OCI-LY7 (cell line): ENCODE data around the gene LRRC26. TPM values are rescaled to one million over a fixed set of nuclear protein-coding genes. Genes with fewer than 3 reads are reported as not detected.

Source experiments
- BruUV-seq: library from RNA; stranded (reverse); fragments of 400-500 nt; replicated peaks from 2 replicates; lab custom pipeline; 2021; lab: Mats Ljungman, UMichigan
- CTCF ChIA-PET: fragments of 300-600 bp; sonication (Branson Sonifier 250); formaldehyde crosslinking; loops from one replicate; lab custom pipeline; 2022; ENCODE audit warnings: antibody characterized with exemption; ENCODE audit not compliant: unreplicated experiment; lab: Charles Lee
- POLR2A ChIA-PET: fragments of 300-600 bp; sonication (Branson Sonifier 250); formaldehyde crosslinking; loops from one replicate; lab custom pipeline; 2022; ENCODE audit warnings: antibody characterized with exemption; lab: Charles Lee
- DNase-seq: peaks from one replicate; pipeline ENCODE4 v3.0.0-alpha.2; 2015; ENCODE audit warnings: low spot score
- H2AFZ ChIP-seq: fragments of 200-600 bp; sonication (generic), shearing (Covaris generic); 2 replicates; pipeline ENCODE4 v1.6.1; 2014; ENCODE audit warnings: mild to moderate bottlenecking, antibody characterized with exemption, low read length, moderate library complexity
- H3K27ac ChIP-seq: fragments of 200-600 bp; sonication (generic); 2 replicates; pipeline ENCODE4 v1.5.1; 2014; ENCODE audit warnings: mixed run types, low read depth, mild to moderate bottlenecking, moderate library complexity, low read length, inconsistent platforms; ENCODE audit not compliant: poor library complexity, severe bottlenecking
- H3K36me3 ChIP-seq: fragments of 200-600 bp; sonication (generic); 2 replicates; pipeline ENCODE4 v1.6.1; 2014; ENCODE audit warnings: mild to moderate bottlenecking, antibody characterized with exemption, low read length, moderate library complexity, mixed read lengths; ENCODE audit not compliant: insufficient read depth
- H3K4me1 ChIP-seq: fragments of 200-600 bp; sonication (generic); 2 replicates; pipeline ENCODE4 v1.5.1; 2014; ENCODE audit warnings: mild to moderate bottlenecking, low read length; ENCODE audit not compliant: insufficient read depth, poor library complexity, severe bottlenecking
- H3K4me2 ChIP-seq: fragments of 200-600 bp; sonication (generic); 2 replicates; pipeline ENCODE4 v1.6.1; 2014; ENCODE audit warnings: mild to moderate bottlenecking, low read length
- H3K4me3 ChIP-seq: fragments of 200-600 bp; sonication (generic); 2 replicates; pipeline ENCODE4 v1.5.1; 2014; ENCODE audit warnings: mild to moderate bottlenecking, low read depth, low read length; ENCODE audit not compliant: poor library complexity, severe bottlenecking
- H3K79me2 ChIP-seq: fragments of 200-600 bp; sonication (generic); 2 replicates; pipeline ENCODE4 v1.6.1; 2016; ENCODE audit warnings: low read depth, mild to moderate bottlenecking, low read length, moderate library complexity, mixed read lengths; ENCODE audit not compliant: insufficient read depth
- H3K9me2 ChIP-seq: fragments of 200-600 bp; sonication (generic); 2 replicates; pipeline ENCODE4 v1.6.1; 2016; ENCODE audit warnings: mild to moderate bottlenecking, low read length, mixed read lengths; ENCODE audit not compliant: insufficient read depth
- H3K9me3 ChIP-seq: fragments of 200-600 bp; sonication (generic); 2 replicates; pipeline ENCODE4 v1.6.1; 2014; ENCODE audit warnings: mild to moderate bottlenecking, mixed run types, low read length, mixed read lengths
- H4K20me1 ChIP-seq: fragments of 200-600 bp; sonication (generic); 2 replicates; pipeline ENCODE4 v1.6.1; 2014; ENCODE audit warnings: mild to moderate bottlenecking, antibody characterized with exemption, low read length, moderate library complexity, mixed read lengths; ENCODE audit not compliant: insufficient read depth
- CTCF ChIP-seq: fragments of 200-600 bp; sonication (generic); conservative IDR thresholded peaks from 2 replicates; pipeline ENCODE4 v1.5.1; 2014; ENCODE audit warnings: mild to moderate bottlenecking, antibody characterized with exemption, low read length, moderate library complexity, mixed read lengths
- EZH2phosphoT487 ChIP-seq: fragments of 200-600 bp; sonication (generic); IDR thresholded peaks from 2 replicates; pipeline ENCODE4 v1.6.1; 2018; ENCODE audit warnings: low read depth, borderline replicate concordance, mild to moderate bottlenecking, mixed run types, antibody characterized with exemption, low read length, moderate library complexity, mixed read lengths
- intact Hi-C: fragments of 100-400 bp; cut with micrococcal nuclease; formaldehyde crosslinking; loops from one replicate; pipeline ENCODE4 v1.10.0; 2022; ENCODE audit not compliant: unreplicated experiment
- total RNA-seq, 2 experiments: library from RNA; depleted of rRNA in 1 of 2; stranded (reverse); fragments of >200 nt in 1 of 2; shearing (Covaris generic) in 1 of 2; gene quantifications; 2 replicates each; pipeline ENCODE4 v1.2.3, GENCODE V29; 2014 to 2022

LRRC26 gene
- total RNA-seq, 2 experiments from 2014 or later: not detected

GRCh38 chr9:137149363-137149762 lies 20.5 kb downstream of the LRRC26 start:
- ChIA-PET POLR2A (interaction anchor here (0.6 to 3.7 kb wide), 5 partner anchors 10 to 119 kb away, joined by 3 to 52 read pairs (median 4); no protein-coding TSS in a partner anchor), CTCF (interaction anchor here (0.5 to 1.7 kb wide), 2 partner anchors 15 to 20 kb away, joined by 3 to 5 read pairs; no protein-coding TSS in a partner anchor)
- no peak for DNase-seq
- no peaks in the 10 kb centered on the region for H3K9me2 ChIP-seq
- H3K4me3 ChIP-seq: no peak overlapping the region
- intact Hi-C loops: no loop called here
- peak overlapping the region; percentile 48; the same call in 1 of the 2 replicates for H2AFZ ChIP-seq
- peaks cover 17% of the 10 kb centered on the region for H3K4me1 ChIP-seq
- no peaks in the 10 kb centered on the region for H4K20me1 ChIP-seq
- H3K79me2 ChIP-seq: no peaks in the 10 kb centered on the region
- H3K4me2 ChIP-seq: peak overlapping the region; percentile 54; the same call in 1 of the 2 replicates
- no peaks in the 10 kb centered on the region for H3K9me3 ChIP-seq
- no peaks in the 10 kb centered on the region for H3K36me3 ChIP-seq
- no TSS peak for BruUV-seq
- peak overlapping the region; percentile 42 for H3K27ac ChIP-seq
- TF ChIP-seq EZH2phosphoT487 (no peak), CTCF (no peak)

GRCh38 chr9:137148661-137149060 lies 21.2 kb downstream of the LRRC26 start:
- H3K36me3 ChIP-seq: no peaks in the 10 kb centered on the region
- no peaks in the 10 kb centered on the region for H3K9me2 ChIP-seq
- no peak overlapping the region for H3K27ac ChIP-seq
- H3K79me2 ChIP-seq: no peaks in the 10 kb centered on the region
- BruUV-seq: no TSS peak
- H3K4me3 ChIP-seq: no peak overlapping the region
- TF ChIP-seq CTCF (no peak), EZH2phosphoT487 (no peak)
- ChIA-PET CTCF (no interaction called here), POLR2A (interaction anchor here (1.2 to 1.3 kb wide), 2 partner anchors 9 to 56 kb away, joined by 3 read pairs; no protein-coding TSS in a partner anchor)
- no peaks in the 10 kb centered on the region for H3K9me3 ChIP-seq
- H2AFZ ChIP-seq: no peak overlapping the region
- peaks cover 17% of the 10 kb centered on the region for H3K4me1 ChIP-seq
- DNase-seq: no peak
- H3K4me2 ChIP-seq: no peak overlapping the region
- H4K20me1 ChIP-seq: no peaks in the 10 kb centered on the region
- intact Hi-C loops: no loop called here

DNA sequence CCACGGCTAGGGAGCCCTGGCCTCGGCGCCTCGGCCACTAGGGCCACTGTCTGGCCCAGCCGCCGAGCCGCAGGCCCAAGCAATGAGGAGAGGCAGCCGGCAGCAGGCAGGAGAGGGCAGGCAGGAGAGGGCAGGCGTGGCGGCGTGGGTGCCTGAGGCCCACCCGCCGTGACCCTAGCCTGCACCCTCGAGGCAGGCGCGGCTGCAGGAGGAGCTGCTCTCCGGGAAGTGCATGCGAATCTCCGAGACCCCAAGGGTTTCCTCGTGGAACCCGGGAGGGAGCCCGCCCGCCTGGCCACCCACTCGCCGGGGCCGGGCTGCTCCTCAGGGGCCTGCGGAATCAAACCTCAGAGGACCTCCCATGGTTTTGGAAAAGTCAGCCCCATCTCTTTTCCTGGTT lies 21.6 kb downstream of the LRRC26 start:
- intact Hi-C loops: no loop called here
- DNase-seq: no peak
- no peak overlapping the region for H2AFZ ChIP-seq
- TF ChIP-seq EZH2phosphoT487 (no peak), CTCF (no peak)
- no peak overlapping the region for H3K4me3 ChIP-seq
- no peaks in the 10 kb centered on the region for H3K79me2 ChIP-seq
- no peaks in the 10 kb centered on the region for H4K20me1 ChIP-seq
- ChIA-PET POLR2A (no interaction called here), CTCF (interaction anchor here (0.6 kb wide), 1 partner anchor 19 kb away, joined by 5 read pairs; no protein-coding TSS in a partner anchor)
- H3K4me2 ChIP-seq: no peak overlapping the region
- no peak overlapping the region for H3K27ac ChIP-seq
- no peaks in the 10 kb centered on the region for H3K36me3 ChIP-seq
- H3K4me1 ChIP-seq: peaks cover 17% of the 10 kb centered on the region
- H3K9me3 ChIP-seq: no peaks in the 10 kb centered on the region
- no TSS peak for BruUV-seq
- H3K9me2 ChIP-seq: no peaks in the 10 kb centered on the region
